Loucy (cell line): Measurements from ENCODE around the gene SUSD6.

Experiments
- H2AFZ ChIP-seq: fragments of 200-600 bp; sonication (generic); 2 replicates; pipeline ENCODE4 v1.6.0; 2016; ENCODE audit warnings: antibody characterized with exemption, mild to moderate bottlenecking, low read length, moderate library complexity
- H3F3A ChIP-seq: fragments of 200-600 bp; 2 replicates; pipeline ENCODE4 v1.6.0; 2016; ENCODE audit warnings: antibody characterized with exemption, low read depth, mild to moderate bottlenecking
- H3K27me3 ChIP-seq: fragments of 200-600 bp; sonication (generic); 2 replicates; pipeline ENCODE4 v1.6.1; 2014; ENCODE audit warnings: low read length, mild to moderate bottlenecking; ENCODE audit not compliant: insufficient read depth, poor library complexity, severe bottlenecking
- H3K36me3 ChIP-seq: fragments of 200-600 bp; sonication (generic); 2 replicates; pipeline ENCODE4 v1.6.1; 2016; ENCODE audit warnings: low read length; ENCODE audit not compliant: insufficient read depth
- H3K4me1 ChIP-seq: fragments of 200-600 bp; sonication (generic); 2 replicates; pipeline ENCODE4 v1.5.1; 2014; ENCODE audit warnings: low read length, mild to moderate bottlenecking; ENCODE audit not compliant: insufficient read depth, poor library complexity, severe bottlenecking
- H3K4me2 ChIP-seq: fragments of 200-600 bp; sonication (generic); 2 replicates; pipeline ENCODE4 v1.6.0; 2014; ENCODE audit warnings: antibody characterized with exemption, low read length, low read depth, mild to moderate bottlenecking; ENCODE audit not compliant: poor library complexity, severe bottlenecking
- H3K4me3 ChIP-seq: fragments of 200-600 bp; sonication (generic); 2 replicates; pipeline ENCODE4 v1.5.1; 2014; ENCODE audit warnings: low read length, mild to moderate bottlenecking, mixed read lengths; ENCODE audit not compliant: poor library complexity, severe bottlenecking
- H3K79me2 ChIP-seq: fragments of 200-600 bp; sonication (generic); 2 replicates; pipeline ENCODE4 v1.6.1; 2014; ENCODE audit warnings: low read length; ENCODE audit not compliant: insufficient read depth
- H3K9ac ChIP-seq: fragments of 200-600 bp; sonication (generic); 2 replicates; pipeline ENCODE4 v1.6.0; 2014; ENCODE audit warnings: mild to moderate bottlenecking, low read depth, low read length, moderate library complexity; ENCODE audit not compliant: poor library complexity, severe bottlenecking
- H3K9me2 ChIP-seq: fragments of 200-600 bp; sonication (generic); replicated peaks from 2 replicates; pipeline ENCODE4 v1.6.1; 2016; ENCODE audit warnings: low read depth, low read length, mixed read lengths
- H3K9me3 ChIP-seq: fragments of 200-600 bp; sonication (generic); 2 replicates; pipeline ENCODE4 v1.6.1; 2014; ENCODE audit warnings: mild to moderate bottlenecking, antibody characterized with exemption, low read length, low read depth; ENCODE audit not compliant: insufficient read depth
- H4K20me1 ChIP-seq: fragments of 200-600 bp; sonication (generic); 2 replicates; pipeline ENCODE4 v1.6.0; 2014; ENCODE audit warnings: antibody characterized with exemption, low read length, mild to moderate bottlenecking; ENCODE audit not compliant: insufficient read depth, poor library complexity, severe bottlenecking
- EZH2phosphoT487 ChIP-seq: fragments of 200-600 bp; IDR thresholded peaks from 2 replicates; pipeline ENCODE4 v1.6.1; 2018; ENCODE audit warnings: antibody characterized with exemption, mild to moderate bottlenecking, moderate library complexity, borderline replicate concordance
- TF ChIP-seq, protein P1 (sequence below): fragments of 200-600 bp; sonication (generic); conservative IDR thresholded peaks from 2 replicates; pipeline ENCODE4 v1.5.1; 2014; ENCODE audit warnings: mild to moderate bottlenecking, antibody characterized with exemption, low read length

The SUSD6 gene

DNA sequence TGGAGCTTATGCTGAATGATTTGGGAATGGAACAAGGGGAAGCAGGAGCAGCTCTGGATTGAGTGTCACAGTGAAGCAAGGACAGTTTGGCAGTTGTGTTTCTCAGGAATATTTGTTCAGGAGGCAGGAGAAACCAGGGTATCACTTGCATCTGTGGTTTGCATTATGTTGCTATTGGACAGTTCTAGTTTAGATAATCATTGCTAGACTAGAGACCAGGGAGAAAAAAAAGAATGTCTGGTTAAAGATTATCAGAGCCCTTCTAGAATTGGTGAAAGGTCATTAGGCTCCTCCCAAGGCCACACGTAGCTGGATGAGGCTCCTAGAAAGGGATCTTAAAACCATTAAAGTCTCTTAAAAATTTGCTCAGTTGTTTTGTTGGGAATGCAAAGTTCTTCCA, 138.6 kb downstream of the SUSD6 start:
- Histone ChIP-seq H3K4me3 (no peak overlapping the region), H2AFZ (no peak overlapping the region), H3K4me2 (no peak overlapping the region), H3K79me2 (no peaks in the 10 kb centered on the region), H3F3A (no peaks in the 10 kb centered on the region), H3K9ac (no peak overlapping the region), H3K9me2 (no peaks in the 10 kb centered on the region), H3K9me3 (no peaks in the 10 kb centered on the region), H4K20me1 (no peaks in the 10 kb centered on the region), H3K36me3 (no peaks in the 10 kb centered on the region), H3K27me3 (no peaks in the 10 kb centered on the region), H3K4me1 (peaks cover 6% of the 10 kb centered on the region)
- TF ChIP-seq, protein P1, sequence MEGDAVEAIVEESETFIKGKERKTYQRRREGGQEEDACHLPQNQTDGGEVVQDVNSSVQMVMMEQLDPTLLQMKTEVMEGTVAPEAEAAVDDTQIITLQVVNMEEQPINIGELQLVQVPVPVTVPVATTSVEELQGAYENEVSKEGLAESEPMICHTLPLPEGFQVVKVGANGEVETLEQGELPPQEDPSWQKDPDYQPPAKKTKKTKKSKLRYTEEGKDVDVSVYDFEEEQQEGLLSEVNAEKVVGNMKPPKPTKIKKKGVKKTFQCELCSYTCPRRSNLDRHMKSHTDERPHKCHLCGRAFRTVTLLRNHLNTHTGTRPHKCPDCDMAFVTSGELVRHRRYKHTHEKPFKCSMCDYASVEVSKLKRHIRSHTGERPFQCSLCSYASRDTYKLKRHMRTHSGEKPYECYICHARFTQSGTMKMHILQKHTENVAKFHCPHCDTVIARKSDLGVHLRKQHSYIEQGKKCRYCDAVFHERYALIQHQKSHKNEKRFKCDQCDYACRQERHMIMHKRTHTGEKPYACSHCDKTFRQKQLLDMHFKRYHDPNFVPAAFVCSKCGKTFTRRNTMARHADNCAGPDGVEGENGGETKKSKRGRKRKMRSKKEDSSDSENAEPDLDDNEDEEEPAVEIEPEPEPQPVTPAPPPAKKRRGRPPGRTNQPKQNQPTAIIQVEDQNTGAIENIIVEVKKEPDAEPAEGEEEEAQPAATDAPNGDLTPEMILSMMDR, result no peak
- no peak for TF ChIP-seq EZH2phosphoT487

DNA sequence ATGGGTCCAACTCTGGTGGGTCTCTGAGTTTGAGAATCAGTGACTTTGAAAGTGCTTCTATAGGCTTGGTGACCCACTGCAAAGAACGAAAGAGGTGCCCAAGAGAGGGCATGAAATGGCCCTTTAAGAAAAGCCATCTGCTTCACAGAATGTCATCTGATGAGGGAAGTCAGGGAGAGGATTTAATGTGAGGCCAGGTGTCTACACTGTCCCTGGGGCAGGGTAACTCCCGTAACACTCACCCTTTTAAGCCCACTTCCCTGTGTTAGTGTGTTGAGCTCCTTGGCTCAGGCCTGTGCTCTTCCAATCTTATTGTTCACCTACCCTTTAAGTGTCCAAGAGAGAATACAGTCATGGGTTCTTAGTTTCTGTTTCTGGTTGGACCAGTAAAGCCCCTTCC, 139.1 kb downstream of the SUSD6 start:
- Histone ChIP-seq H3K4me3 (no peak overlapping the region), H3K36me3 (no peaks in the 10 kb centered on the region), H3K9me2 (no peaks in the 10 kb centered on the region), H2AFZ (no peak overlapping the region), H3K9me3 (no peaks in the 10 kb centered on the region), H3K4me2 (no peak overlapping the region), H3K9ac (no peak overlapping the region), H3F3A (no peaks in the 10 kb centered on the region), H3K4me1 (peaks cover 6% of the 10 kb centered on the region), H3K79me2 (no peaks in the 10 kb centered on the region), H4K20me1 (no peaks in the 10 kb centered on the region), H3K27me3 (no peaks in the 10 kb centered on the region)
- no peak for TF ChIP-seq EZH2phosphoT487
- TF ChIP-seq, protein P1, result no peak

GRCh38 chr14:69752773-69753172, 141.4 kb downstream of the SUSD6 start:
- Histone ChIP-seq H3K36me3 (no peaks in the 10 kb centered on the region), H3K9me3 (no peaks in the 10 kb centered on the region), H4K20me1 (no peaks in the 10 kb centered on the region), H3K9ac (no peak overlapping the region), H3K4me1 (peaks cover 6% of the 10 kb centered on the region), H3K27me3 (no peaks in the 10 kb centered on the region), H3F3A (no peaks in the 10 kb centered on the region), H3K4me3 (no peak overlapping the region), H3K4me2 (no peak overlapping the region), H2AFZ (no peak overlapping the region), H3K79me2 (no peaks in the 10 kb centered on the region), H3K9me2 (no peaks in the 10 kb centered on the region)
- no peak for TF ChIP-seq EZH2phosphoT487
- TF ChIP-seq, protein P1, result no peak
